GM21723 (cell line): ENCODE results near the gene SIVA1.

ENCODE experiments used
- ATAC-seq: cut with Tn5 transposase; IDR thresholded peaks from one replicate; pipeline ENCODE4 v1.9.1; 2021; ENCODE audit warnings: mild to moderate bottlenecking, moderate library complexity; ENCODE audit not compliant: unreplicated experiment

SIVA1 gene

GRCh38 chr14:104794631-104794992 is 41.7 kb downstream of the SIVA1 start:
- ATAC-seq, result peak; percentile 11

GRCh38 chr14:104794993-104795780 is 42.2 kb downstream of the SIVA1 start, which contains the start of gene AKT1:
TSS of gene AKT1 (minus strand) at chr14:104795748. CDS start at chr14:104792643, 3,105 bp downstream.
- ATAC-seq, result peak; percentile 17

GRCh38 chr14:104795781-104796686 is 43.1 kb downstream of the SIVA1 start:
- ATAC-seq, result peak; percentile 37

GRCh38 chr14:104796687-104797081 is 43.7 kb downstream of the SIVA1 start:
- ATAC-seq, result no peak

GRCh38 chr14:104797115-104798044 is 44.4 kb downstream of the SIVA1 start:
- ATAC-seq, result no peak

- ATAC-seq, result no peak
These were observed 45.6 kb downstream of the SIVA1 start for GRCh38 chr14:104798300-104799243.

GRCh38 chr14:104799244-104800014 is 46.5 kb downstream of the SIVA1 start:
- no peak for ATAC-seq

- ATAC-seq, result peak; percentile 55
These were observed 47.2 kb downstream of the SIVA1 start for GRCh38 chr14:104800015-104800770.

- ATAC-seq, result peak; percentile 38
These were observed 48.0 kb downstream of the SIVA1 start, which contains the start of gene ZBTB42 for GRCh38 chr14:104800771-104801519. TSS of gene ZBTB42 (plus strand) at chr14:104801101. CDS start at chr14:104801198, 97 bp downstream.

GRCh38 chr14:104801520-104802393 is 48.8 kb downstream of the SIVA1 start:
- ATAC-seq, result no peak

- no peak for ATAC-seq
These were observed 49.6 kb downstream of the SIVA1 start for GRCh38 chr14:104802394-104803184.

- ATAC-seq, result no peak
These were observed 50.4 kb downstream of the SIVA1 start for GRCh38 chr14:104803280-104803911.

- ATAC-seq, result no peak
These were observed 51.0 kb downstream of the SIVA1 start for GRCh38 chr14:104803912-104804410.

- no peak for ATAC-seq
These were observed 51.8 kb downstream of the SIVA1 start for GRCh38 chr14:104804481-104805325.
